KBM-7 (cell line): ENCODE measurements around the gene GDF2.

ENCODE experiments used
- DNase-seq: peaks from one replicate; pipeline ENCODE4 v3.0.0-alpha.2; 2015
- in situ Hi-C: fragments of 300-500 bp; cut with MboI; formaldehyde crosslinking; loops from 2 replicates; pipeline ENCODE4 v1.14.3; 2020; ENCODE audit warnings: low sequenced_read_pairs, low pct_unique_long_range_greater_than_20kb, mixed read lengths

GDF2 gene

GRCh38 chr10:47326306-47326926 lies 4.2 kb downstream of the GDF2 start:
- in situ Hi-C loops: no loop called here
- DNase-seq: no peak

- no peak for DNase-seq
- in situ Hi-C loops: no loop called here
Observed at GRCh38 chr10:47326927-47327330, 4.7 kb downstream of the GDF2 start.

GRCh38 chr10:47329855-47330254 lies 7.6 kb downstream of the GDF2 start:
- no peak for DNase-seq
- in situ Hi-C loops: no loop called here

GRCh38 chr10:47330366-47330765 lies 8.1 kb downstream of the GDF2 start:
- DNase-seq: no peak
- in situ Hi-C loops: no loop called here

- in situ Hi-C loops: no loop called here
- DNase-seq: no peak
Observed at GRCh38 chr10:47330804-47331203, 8.6 kb downstream of the GDF2 start.

- in situ Hi-C loops: no loop called here
- no peak for DNase-seq
Observed at GRCh38 chr10:47331491-47331890, 9.2 kb downstream of the GDF2 start.

- DNase-seq: no peak
- in situ Hi-C loops: no loop called here
Observed at GRCh38 chr10:47331954-47332353, 9.7 kb downstream of the GDF2 start.

GRCh38 chr10:47332371-47332770 lies 10.1 kb downstream of the GDF2 start:
- in situ Hi-C loops: no loop called here
- DNase-seq: no peak

GRCh38 chr10:47332946-47333345 lies 10.7 kb downstream of the GDF2 start:
- in situ Hi-C loops: no loop called here
- DNase-seq: no peak

GRCh38 chr10:47333532-47333931 lies 11.3 kb downstream of the GDF2 start:
- no peak for DNase-seq
- in situ Hi-C loops: no loop called here

- no peak for DNase-seq
- in situ Hi-C loops: no loop called here
Observed at GRCh38 chr10:47334466-47335295, 12.4 kb downstream of the GDF2 start.

GRCh38 chr10:47335906-47336305 lies 13.7 kb downstream of the GDF2 start:
- DNase-seq: no peak
- in situ Hi-C loops: no loop called here

- in situ Hi-C loops: no loop called here
- peak; percentile 26 for DNase-seq
Observed at GRCh38 chr10:47336387-47337134, 14.3 kb downstream of the GDF2 start.

GRCh38 chr10:47337310-47337709 lies 15.1 kb downstream of the GDF2 start:
- in situ Hi-C loops: no loop called here
- no peak for DNase-seq

- in situ Hi-C loops: no loop called here
- DNase-seq: no peak
Observed at GRCh38 chr10:47339186-47339735, 17.0 kb downstream of the GDF2 start.

GRCh38 chr10:47339759-47340607 lies 17.7 kb downstream of the GDF2 start:
- DNase-seq: peak; percentile 82
- in situ Hi-C loops: no loop called here

- peak; percentile 75 for DNase-seq
- in situ Hi-C loops: no loop called here
Observed at GRCh38 chr10:47340608-47341170, 18.4 kb downstream of the GDF2 start.

GRCh38 chr10:47344996-47345870 lies 23.0 kb downstream of the GDF2 start:
- DNase-seq: no peak
- in situ Hi-C loops: no loop called here
